HL-60 (cell line): ENCODE data around the gene BARX1.

Experiments
- CTCF ChIP-seq: IDR thresholded peaks from one replicate; pipeline ENCODE4 v1.5.1; 2011; ENCODE audit warnings: low read length, control low read depth, inconsistent platforms; ENCODE audit not compliant: insufficient read depth
- POLR2AphosphoS5 ChIP-seq: IDR thresholded peaks from 2 replicates; pipeline ENCODE4 v1.6.1; 2012; ENCODE audit warnings: low read depth
- REST ChIP-seq: IDR thresholded peaks from 2 replicates; pipeline ENCODE4 v1.6.1; 2012; ENCODE audit warnings: low read depth; ENCODE audit not compliant: insufficient replicate concordance
- SPI1 ChIP-seq: IDR thresholded peaks from 2 replicates; pipeline ENCODE4 v1.6.1; 2012; ENCODE audit warnings: low read depth, mild to moderate bottlenecking, borderline replicate concordance

DNA sequence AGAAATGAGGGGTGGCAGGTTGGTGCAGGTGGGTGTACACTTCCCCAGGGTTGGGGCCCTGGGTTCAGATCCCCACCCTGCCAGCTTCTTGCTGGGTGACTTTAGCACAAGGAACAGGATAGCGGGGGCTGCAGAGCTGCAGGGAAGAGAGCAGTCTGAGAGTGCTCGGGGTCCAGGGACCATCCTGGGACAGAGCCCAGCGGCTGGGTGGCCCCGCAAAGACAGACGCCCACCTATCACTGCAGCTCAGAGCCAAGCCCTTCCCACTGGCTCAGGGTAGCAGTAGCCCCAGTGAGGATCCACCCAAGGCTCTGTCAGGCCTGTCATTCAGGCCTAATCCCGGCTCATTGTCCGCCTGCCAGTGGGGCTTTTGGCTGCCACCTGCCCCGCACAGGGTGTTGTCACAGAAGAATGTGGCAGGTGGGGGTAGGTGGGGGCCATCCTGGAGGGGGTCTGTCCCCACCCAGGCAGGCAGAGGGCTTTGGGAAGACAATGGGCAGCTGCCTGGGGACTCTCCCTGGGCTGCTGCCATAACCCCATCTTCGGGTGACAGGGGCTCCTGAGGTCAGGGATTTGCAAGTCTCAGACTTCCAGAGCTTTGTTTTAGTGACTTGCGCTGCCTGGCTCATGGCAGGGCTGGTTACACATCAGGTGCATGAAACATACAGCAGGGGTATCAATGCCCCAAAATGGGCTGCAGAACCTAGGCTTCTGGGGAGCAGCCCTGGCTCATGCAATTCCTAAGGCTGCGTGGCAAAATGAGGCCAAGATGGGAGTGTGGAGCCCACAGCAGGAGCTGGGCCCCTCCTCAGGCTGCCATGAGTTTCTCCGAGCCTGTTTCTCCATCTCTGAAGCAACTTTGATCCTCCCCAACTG lies 52.1 kb downstream of the BARX1 start:
- TF ChIP-seq REST = no peak
- no peak for TF ChIP-seq CTCF
- TF ChIP-seq SPI1 = no peak
- no peak for TF ChIP-seq POLR2AphosphoS5
